GM12878 (cell line): ENCODE measurements around the gene TRNT1.

Experiments
- ASH2L ChIP-seq: fragments of 300-600, 200-600 bp; sonication (generic); IDR thresholded peaks from 2 replicates; pipeline ENCODE4 v1.6.1; 2017; ENCODE audit warnings: low read depth, mild to moderate bottlenecking, borderline replicate concordance
- BMI1 ChIP-seq: fragments of 450-650 bp; IDR thresholded peaks from 2 replicates; pipeline ENCODE4 v1.6.1; 2016; ENCODE audit warnings: mild to moderate bottlenecking, moderate library complexity, borderline replicate concordance
- CEBPB ChIP-seq, 2 experiments: fragments of 150-350 bp in 1 of 2; IDR thresholded peaks; 2 replicates each; pipeline ENCODE4 v1.6.1; 2012 to 2014; ENCODE audit warnings: low read depth in 2 of 2, low read length in 2 of 2, borderline replicate concordance in 1 of 2, inconsistent platforms in 1 of 2
- EP300 ChIP-seq, 2 experiments: fragments of 150-350 bp in 1 of 2; IDR thresholded peaks; 2 replicates each; pipeline ENCODE4 v1.6.1; 2011 to 2012; ENCODE audit warnings: low read depth in 2 of 2, low read length in 2 of 2, borderline replicate concordance in 1 of 2, improper control_type of control experiment in 1 of 2, inconsistent platforms in 1 of 2; ENCODE audit not compliant: control insufficient read depth in 1 of 2
- FOS ChIP-seq: IDR thresholded peaks from 3 replicates; pipeline ENCODE4 v1.6.1; 2011; ENCODE audit warnings: borderline replicate concordance; ENCODE audit not compliant: insufficient read length; ENCODE audit errors: extremely low read depth
- GABPA ChIP-seq: IDR thresholded peaks from 2 replicates; pipeline ENCODE4 v1.6.1; 2014; ENCODE audit warnings: antibody characterized with exemption, low read depth, mild to moderate bottlenecking, inconsistent platforms
- HDGF ChIP-seq: fragments of 450-650 bp; IDR thresholded peaks from 2 replicates; pipeline ENCODE4 v1.6.1; 2016; ENCODE audit warnings: antibody characterized with exemption
- NR2C2 ChIP-seq: IDR thresholded peaks from 2 replicates; pipeline ENCODE4 v1.6.1; 2011; ENCODE audit warnings: borderline replicate concordance, low read depth; ENCODE audit not compliant: control insufficient read depth, insufficient read length
- POLR2AphosphoS5 ChIP-seq: IDR thresholded peaks from 2 replicates; pipeline ENCODE4 v1.6.1; 2011; ENCODE audit warnings: mild to moderate bottlenecking, low read length, inconsistent platforms
- SMC3 ChIP-seq: IDR thresholded peaks from 2 replicates; pipeline ENCODE4 v1.6.1; 2011; ENCODE audit warnings: low read length, improper control_type of control experiment, borderline replicate concordance
- SREBF1 ChIP-seq: IDR thresholded peaks from 2 replicates; pipeline ENCODE4 v1.6.1; 2012; ENCODE audit warnings: mild to moderate bottlenecking, low read length
- TAF1 ChIP-seq: IDR thresholded peaks from 2 replicates; pipeline ENCODE4 v1.6.1; 2011; ENCODE audit warnings: mild to moderate bottlenecking, low read depth, low read length, borderline replicate concordance
- TF ChIP-seq, protein P1 (sequence below): fragments of 150-350 bp; IDR thresholded peaks from 2 replicates; pipeline ENCODE4 v1.6.1; 2016; ENCODE audit warnings: low read depth, low read length
- TF ChIP-seq, protein P2 (sequence below): IDR thresholded peaks from 2 replicates; pipeline ENCODE4 v1.6.1; 2012; ENCODE audit warnings: mild to moderate bottlenecking, low read depth, low read length

DNA sequence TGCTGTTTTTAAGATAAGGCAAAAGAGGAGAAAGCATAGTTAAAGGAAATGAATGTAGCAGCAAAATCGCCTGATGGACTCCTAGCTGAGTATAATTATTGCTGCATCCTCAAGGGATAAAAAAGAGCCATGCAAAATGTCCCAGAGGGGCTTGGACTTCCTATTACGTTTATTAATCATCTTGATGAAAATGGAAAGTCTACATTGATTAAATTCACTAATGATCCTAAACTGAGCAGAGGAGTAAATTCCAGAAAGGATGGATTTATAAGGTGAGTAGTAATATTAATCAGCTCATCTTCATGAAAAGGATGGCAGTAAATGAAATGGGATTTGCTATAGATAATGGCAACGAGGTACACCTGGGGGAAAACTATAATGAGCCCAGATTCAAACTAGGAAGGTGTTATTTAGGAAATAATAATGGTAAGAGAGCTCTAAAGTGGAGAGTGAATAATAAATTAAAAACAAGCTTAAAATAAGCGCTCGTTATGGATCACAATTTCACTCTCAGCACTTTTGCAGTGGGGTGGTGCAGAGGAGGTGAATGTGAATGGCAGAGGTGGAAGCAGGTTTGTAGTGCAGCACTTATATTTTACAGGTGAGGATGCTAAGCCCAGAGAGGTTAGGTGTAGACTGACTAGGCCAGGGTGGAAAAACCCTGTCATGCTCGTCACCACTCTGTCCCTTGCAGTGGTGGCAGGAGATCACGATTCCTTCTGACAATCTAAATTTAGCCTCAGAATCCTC is 38.8 kb upstream of the TRNT1 start:
- TF ChIP-seq TAF1 (no peak), HDGF (no peak), BMI1 (no peak), ASH2L (no peak), POLR2AphosphoS5 (no peak), SMC3 (no peak), EP300 (IDR thresholded peaks at IDR 0.05; ENCODE audit: borderline replicate concordance in 1 of 2, control insufficient read depth in 1 of 2, low read depth in 2 of 2, low read length in 2 of 2) (no peak), SREBF1 (no peak), GABPA (no peak), FOS (no peak), NR2C2 (no peak), CEBPB (IDR thresholded peaks at IDR 0.05; ENCODE audit: borderline replicate concordance in 1 of 2, low read depth in 2 of 2, low read length in 2 of 2) (no peak)
- TF ChIP-seq, protein P1, sequence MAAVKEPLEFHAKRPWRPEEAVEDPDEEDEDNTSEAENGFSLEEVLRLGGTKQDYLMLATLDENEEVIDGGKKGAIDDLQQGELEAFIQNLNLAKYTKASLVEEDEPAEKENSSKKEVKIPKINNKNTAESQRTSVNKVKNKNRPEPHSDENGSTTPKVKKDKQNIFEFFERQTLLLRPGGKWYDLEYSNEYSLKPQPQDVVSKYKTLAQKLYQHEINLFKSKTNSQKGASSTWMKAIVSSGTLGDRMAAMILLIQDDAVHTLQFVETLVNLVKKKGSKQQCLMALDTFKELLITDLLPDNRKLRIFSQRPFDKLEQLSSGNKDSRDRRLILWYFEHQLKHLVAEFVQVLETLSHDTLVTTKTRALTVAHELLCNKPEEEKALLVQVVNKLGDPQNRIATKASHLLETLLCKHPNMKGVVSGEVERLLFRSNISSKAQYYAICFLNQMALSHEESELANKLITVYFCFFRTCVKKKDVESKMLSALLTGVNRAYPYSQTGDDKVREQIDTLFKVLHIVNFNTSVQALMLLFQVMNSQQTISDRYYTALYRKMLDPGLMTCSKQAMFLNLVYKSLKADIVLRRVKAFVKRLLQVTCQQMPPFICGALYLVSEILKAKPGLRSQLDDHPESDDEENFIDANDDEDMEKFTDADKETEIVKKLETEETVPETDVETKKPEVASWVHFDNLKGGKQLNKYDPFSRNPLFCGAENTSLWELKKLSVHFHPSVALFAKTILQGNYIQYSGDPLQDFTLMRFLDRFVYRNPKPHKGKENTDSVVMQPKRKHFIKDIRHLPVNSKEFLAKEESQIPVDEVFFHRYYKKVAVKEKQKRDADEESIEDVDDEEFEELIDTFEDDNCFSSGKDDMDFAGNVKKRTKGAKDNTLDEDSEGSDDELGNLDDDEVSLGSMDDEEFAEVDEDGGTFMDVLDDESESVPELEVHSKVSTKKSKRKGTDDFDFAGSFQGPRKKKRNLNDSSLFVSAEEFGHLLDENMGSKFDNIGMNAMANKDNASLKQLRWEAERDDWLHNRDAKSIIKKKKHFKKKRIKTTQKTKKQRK, result no peak
- TF ChIP-seq, protein P2, sequence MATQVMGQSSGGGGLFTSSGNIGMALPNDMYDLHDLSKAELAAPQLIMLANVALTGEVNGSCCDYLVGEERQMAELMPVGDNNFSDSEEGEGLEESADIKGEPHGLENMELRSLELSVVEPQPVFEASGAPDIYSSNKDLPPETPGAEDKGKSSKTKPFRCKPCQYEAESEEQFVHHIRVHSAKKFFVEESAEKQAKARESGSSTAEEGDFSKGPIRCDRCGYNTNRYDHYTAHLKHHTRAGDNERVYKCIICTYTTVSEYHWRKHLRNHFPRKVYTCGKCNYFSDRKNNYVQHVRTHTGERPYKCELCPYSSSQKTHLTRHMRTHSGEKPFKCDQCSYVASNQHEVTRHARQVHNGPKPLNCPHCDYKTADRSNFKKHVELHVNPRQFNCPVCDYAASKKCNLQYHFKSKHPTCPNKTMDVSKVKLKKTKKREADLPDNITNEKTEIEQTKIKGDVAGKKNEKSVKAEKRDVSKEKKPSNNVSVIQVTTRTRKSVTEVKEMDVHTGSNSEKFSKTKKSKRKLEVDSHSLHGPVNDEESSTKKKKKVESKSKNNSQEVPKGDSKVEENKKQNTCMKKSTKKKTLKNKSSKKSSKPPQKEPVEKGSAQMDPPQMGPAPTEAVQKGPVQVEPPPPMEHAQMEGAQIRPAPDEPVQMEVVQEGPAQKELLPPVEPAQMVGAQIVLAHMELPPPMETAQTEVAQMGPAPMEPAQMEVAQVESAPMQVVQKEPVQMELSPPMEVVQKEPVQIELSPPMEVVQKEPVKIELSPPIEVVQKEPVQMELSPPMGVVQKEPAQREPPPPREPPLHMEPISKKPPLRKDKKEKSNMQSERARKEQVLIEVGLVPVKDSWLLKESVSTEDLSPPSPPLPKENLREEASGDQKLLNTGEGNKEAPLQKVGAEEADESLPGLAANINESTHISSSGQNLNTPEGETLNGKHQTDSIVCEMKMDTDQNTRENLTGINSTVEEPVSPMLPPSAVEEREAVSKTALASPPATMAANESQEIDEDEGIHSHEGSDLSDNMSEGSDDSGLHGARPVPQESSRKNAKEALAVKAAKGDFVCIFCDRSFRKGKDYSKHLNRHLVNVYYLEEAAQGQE, result no peak
